CD4-positive, alpha-beta T cell (primary cell): ENCODE data around the gene MYO3B. TPM values are rescaled to one million over a fixed set of nuclear protein-coding genes. Genes with fewer than 3 reads are reported as not detected.

Source experiments
- ATAC-seq: fragments of 200-7000 bp; cut with Tn5 transposase; one replicate; pipeline ENCODE4 v1.10.0; 2022; ENCODE audit warnings: mild to moderate bottlenecking; ENCODE audit not compliant: poor library complexity
- CTCF ChIA-PET: fragments of 350-600 bp; sonication (Branson Sonifier 250); formaldehyde crosslinking; loops from one replicate; lab custom pipeline; 2021; ENCODE audit warnings: antibody characterized with exemption, inconsistent platforms; lab: Charles Lee
- POLR2A ChIA-PET: fragments of 350-600 bp; sonication (Branson Sonifier 250); formaldehyde crosslinking; loops from one replicate; lab custom pipeline; 2021; ENCODE audit warnings: antibody characterized with exemption, inconsistent platforms; lab: Charles Lee
- DNase-seq, 14 experiments: peaks; one replicate each; pipeline ENCODE4 v3.0.0-alpha.2; 2013 to 2020; ENCODE audit warnings: mixed read lengths in 2 of 14
- H3K27ac ChIP-seq, 2 donors: one replicate each; pipeline versions ENCODE4 v1.5.1 to v1.7.0; 2013; ENCODE audit warnings: low read length in 2 of 2, low read depth in 1 of 2, mild to moderate bottlenecking in 1 of 2
- H3K27me3 ChIP-seq, 2 experiments: 1 replicate in 1 of 2; 2 replicates in 1 of 2; pipeline versions ENCODE4 v1.6.1 to v1.7.0; 2013; ENCODE audit warnings: low read length in 2 of 2, control low read depth in 1 of 2, mild to moderate bottlenecking in 1 of 2, moderate library complexity in 1 of 2; ENCODE audit not compliant: insufficient read depth in 2 of 2, control insufficient read depth in 1 of 2
- H3K36me3 ChIP-seq: one replicate; pipeline ENCODE4 v1.6.1; 2013; ENCODE audit warnings: low read length, control low read depth; ENCODE audit not compliant: insufficient read depth
- H3K4me1 ChIP-seq: one replicate; pipeline ENCODE4 v1.6.1; 2013; ENCODE audit warnings: low read length, control low read depth; ENCODE audit not compliant: insufficient read depth
- H3K4me3 ChIP-seq: one replicate; pipeline ENCODE4 v1.5.1; 2013; ENCODE audit warnings: mild to moderate bottlenecking, low read length, moderate library complexity
- H3K9me3 ChIP-seq, 2 experiments: 1 replicate in 1 of 2; 2 replicates in 1 of 2; pipeline versions ENCODE4 v1.6.1 to v1.7.0; 2013; ENCODE audit warnings: low read length in 2 of 2, mild to moderate bottlenecking in 2 of 2, control low read depth in 1 of 2, moderate library complexity in 1 of 2; ENCODE audit not compliant: control insufficient read depth in 1 of 2, insufficient read depth in 1 of 2
- H3K27ac Mint-ChIP-seq: one replicate; pipeline ENCODE4 v1.8.0; 2020; ENCODE audit warnings: mixed read lengths
- H3K27me3 Mint-ChIP-seq: one replicate; pipeline ENCODE4 v1.8.0; 2021; ENCODE audit warnings: mixed read lengths
- H3K36me3 Mint-ChIP-seq: one replicate; pipeline ENCODE4 v1.8.0; 2021; ENCODE audit warnings: low read depth, mixed read lengths
- H3K4me1 Mint-ChIP-seq: one replicate; pipeline ENCODE4 v1.8.0; 2021; ENCODE audit warnings: low read depth, mixed read lengths
- H3K4me3 Mint-ChIP-seq: one replicate; pipeline ENCODE4 v1.8.0; 2020; ENCODE audit warnings: mild to moderate bottlenecking, mixed read lengths
- H3K9me3 Mint-ChIP-seq: one replicate; pipeline ENCODE4 v1.8.0; 2020; ENCODE audit warnings: mixed read lengths
- CTCF ChIP-seq: fragments of 200-600 bp; IDR thresholded peaks from one replicate; pipeline ENCODE4 v1.8.0; 2022; ENCODE audit warnings: antibody characterized with exemption, mild to moderate bottlenecking
- intact Hi-C, 2 experiments: fragments of 100-400 bp; cut with DNase I in 1 of 2; cut with micrococcal nuclease in 1 of 2; formaldehyde crosslinking; loops; one replicate each; pipeline versions ENCODE4 v1.15.1 to v1.9.0; 2023 to 2025; cut with DNase I, micrococcal nuclease
- total RNA-seq, 174 experiments: library from RNA in 2 of 174; stranded (reverse) in 2 of 174; gene quantifications; one replicate each; pipeline ENCODE4 v1.2.3 and lab custom pipeline; 2021 to 2026

MYO3B gene
- total RNA-seq, 2 experiments from 2014 or later, result not detected

- intact Hi-C loops, result no loop called here
- Histone ChIP-seq H3K27me3 (peaks cover 0 to 3% of the 10 kb centered on the region in 2 experiments), H3K9me3 (no peaks in the 10 kb centered on the region), H3K36me3 (no peaks in the 10 kb centered on the region), H3K4me3 (no peak overlapping the region), H3K27ac (no peak overlapping the region), H3K4me1 (no peaks in the 10 kb centered on the region)
- Mint-ChIP-seq H3K36me3 (no peaks in the 10 kb centered on the region), H3K4me1 (no peaks in the 10 kb centered on the region), H3K9me3 (peaks cover 2% of the 10 kb centered on the region), H3K27me3 (no peaks in the 10 kb centered on the region), H3K4me3 (no peak overlapping the region), H3K27ac (no peak overlapping the region)
- ATAC-seq (no peak), DNase-seq (no peak)
- ChIA-PET CTCF (no interaction called here), POLR2A (no interaction called here)
- TF ChIP-seq CTCF, result no peak
Measured at GRCh38 chr2:170214309-170214948, 36.5 kb downstream of the MYO3B start.

GRCh38 chr2:170215021-170215420 is 37.1 kb downstream of the MYO3B start:
- ATAC-seq, result no peak
- Histone ChIP-seq H3K9me3 (no peaks in the 10 kb centered on the region), H3K36me3 (no peaks in the 10 kb centered on the region), H3K27me3 (peaks cover 0 to 3% of the 10 kb centered on the region in 2 experiments), H3K27ac (no peak overlapping the region), H3K4me3 (no peak overlapping the region), H3K4me1 (no peaks in the 10 kb centered on the region)
- CTCF ChIA-PET, result no interaction called here
- intact Hi-C loops, result no loop called here
- H3K36me3 Mint-ChIP-seq, result no peaks in the 10 kb centered on the region
- no peak overlapping the region for H3K4me3 Mint-ChIP-seq
- no peak overlapping the region for H3K27ac Mint-ChIP-seq
- H3K9me3 Mint-ChIP-seq, result peaks cover 2% of the 10 kb centered on the region
- no peaks in the 10 kb centered on the region for H3K4me1 Mint-ChIP-seq
- POLR2A ChIA-PET, result no interaction called here
- no peak for TF ChIP-seq CTCF
- DNase-seq, result no peak
- H3K27me3 Mint-ChIP-seq, result no peaks in the 10 kb centered on the region

DNA sequence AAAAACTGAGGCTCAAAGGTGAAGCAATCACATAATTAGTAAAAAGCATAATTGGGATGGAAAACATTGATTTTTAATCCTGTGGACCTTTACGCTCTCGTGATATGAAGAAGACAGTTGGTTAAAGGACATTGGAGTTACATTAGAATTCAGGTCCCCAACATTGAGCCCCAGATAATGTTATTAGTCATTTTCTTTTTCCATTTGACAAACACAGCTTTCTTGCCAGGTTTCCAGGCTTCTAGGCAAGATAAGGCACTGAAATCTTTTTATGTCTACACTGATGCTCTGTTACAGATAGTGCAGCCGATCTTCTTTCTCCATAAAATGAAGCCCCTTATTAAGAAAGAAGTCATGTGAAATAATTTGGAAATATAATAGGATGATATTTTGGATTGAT is 38.5 kb downstream of the MYO3B start:
- Histone ChIP-seq H3K4me3 (no peak overlapping the region), H3K27me3 (peaks cover 0 to 3% of the 10 kb centered on the region in 2 experiments), H3K27ac (no peak overlapping the region), H3K4me1 (no peaks in the 10 kb centered on the region), H3K36me3 (no peaks in the 10 kb centered on the region), H3K9me3 (no peaks in the 10 kb centered on the region)
- intact Hi-C loops, result no loop called here
- POLR2A ChIA-PET, result no interaction called here
- no peaks in the 10 kb centered on the region for H3K27me3 Mint-ChIP-seq
- no peak for ATAC-seq
- H3K4me1 Mint-ChIP-seq, result no peaks in the 10 kb centered on the region
- CTCF ChIA-PET, result no interaction called here
- no peak for DNase-seq
- H3K36me3 Mint-ChIP-seq, result no peaks in the 10 kb centered on the region
- H3K4me3 Mint-ChIP-seq, result no peak overlapping the region
- H3K27ac Mint-ChIP-seq, result no peak overlapping the region
- no peak for TF ChIP-seq CTCF
- peaks cover under 1% of the 10 kb centered on the region for H3K9me3 Mint-ChIP-seq
